Liver (tissue), 3 donors: ENCODE data around the gene KRTAP5-6.

Source experiments
- FOXA1 ChIP-seq: IDR thresholded peaks from 2 replicates; pipeline ENCODE4 v1.6.1; 2016; ENCODE audit warnings: antibody characterized with exemption
- GABPA ChIP-seq, 2 donors: IDR thresholded peaks in 1 of 2; conservative IDR thresholded peaks in 1 of 2; 2 replicates each; pipeline ENCODE4 v1.6.1; 2016; ENCODE audit warnings: antibody characterized with exemption in 2 of 2, mild to moderate bottlenecking in 1 of 2, moderate library complexity in 1 of 2
- HNF4G ChIP-seq: IDR thresholded peaks from 2 replicates; pipeline ENCODE4 v1.6.1; 2016; ENCODE audit warnings: antibody characterized with exemption
- MAX ChIP-seq: IDR thresholded peaks from 2 replicates; pipeline ENCODE4 v1.6.1; 2016; ENCODE audit warnings: antibody characterized with exemption
- REST ChIP-seq: IDR thresholded peaks from 2 replicates; pipeline ENCODE4 v1.6.1; 2016; ENCODE audit warnings: antibody characterized with exemption, mild to moderate bottlenecking
- SP1 ChIP-seq: IDR thresholded peaks from 2 replicates; pipeline ENCODE4 v1.6.1; 2018; ENCODE audit warnings: antibody characterized with exemption, mild to moderate bottlenecking
- YY1 ChIP-seq: IDR thresholded peaks from 2 replicates; pipeline ENCODE4 v1.6.1; 2016; ENCODE audit warnings: antibody characterized with exemption, mild to moderate bottlenecking
- TF ChIP-seq, protein P1 (sequence below): fragments of 150-350 bp; IDR thresholded peaks from 2 replicates; pipeline ENCODE4 v1.5.1; 2017; ENCODE audit warnings: improper control_type of control experiment, low read depth, low read length; ENCODE audit not compliant: missing input control
- TF ChIP-seq, protein P2 (sequence below): IDR thresholded peaks from 2 replicates; pipeline ENCODE4 v1.6.1; 2016; ENCODE audit warnings: antibody characterized with exemption
- donor health status: healthy.
- donor health status: healthy.

DNA sequence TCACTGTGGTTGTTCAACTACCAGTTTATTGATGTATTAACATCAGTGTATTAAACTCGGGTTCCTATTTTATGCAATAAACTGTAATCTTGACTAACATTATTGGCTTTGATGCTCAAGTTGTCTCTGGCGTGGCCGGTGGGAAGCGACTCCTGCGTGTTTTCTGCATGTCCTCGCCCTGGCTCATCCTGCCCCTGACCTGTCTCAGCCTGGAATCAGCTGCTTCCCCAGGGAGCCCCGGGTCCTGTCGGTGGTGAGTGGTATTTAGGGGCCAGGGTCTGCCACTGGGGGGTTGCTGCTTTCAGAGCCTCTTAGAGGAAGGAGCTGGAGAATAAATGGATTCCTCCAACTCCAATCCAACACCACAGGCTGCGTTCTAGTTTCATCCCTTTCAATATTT is 30.9 kb downstream of the KRTAP5-6 start:
- TF ChIP-seq, protein P1, sequence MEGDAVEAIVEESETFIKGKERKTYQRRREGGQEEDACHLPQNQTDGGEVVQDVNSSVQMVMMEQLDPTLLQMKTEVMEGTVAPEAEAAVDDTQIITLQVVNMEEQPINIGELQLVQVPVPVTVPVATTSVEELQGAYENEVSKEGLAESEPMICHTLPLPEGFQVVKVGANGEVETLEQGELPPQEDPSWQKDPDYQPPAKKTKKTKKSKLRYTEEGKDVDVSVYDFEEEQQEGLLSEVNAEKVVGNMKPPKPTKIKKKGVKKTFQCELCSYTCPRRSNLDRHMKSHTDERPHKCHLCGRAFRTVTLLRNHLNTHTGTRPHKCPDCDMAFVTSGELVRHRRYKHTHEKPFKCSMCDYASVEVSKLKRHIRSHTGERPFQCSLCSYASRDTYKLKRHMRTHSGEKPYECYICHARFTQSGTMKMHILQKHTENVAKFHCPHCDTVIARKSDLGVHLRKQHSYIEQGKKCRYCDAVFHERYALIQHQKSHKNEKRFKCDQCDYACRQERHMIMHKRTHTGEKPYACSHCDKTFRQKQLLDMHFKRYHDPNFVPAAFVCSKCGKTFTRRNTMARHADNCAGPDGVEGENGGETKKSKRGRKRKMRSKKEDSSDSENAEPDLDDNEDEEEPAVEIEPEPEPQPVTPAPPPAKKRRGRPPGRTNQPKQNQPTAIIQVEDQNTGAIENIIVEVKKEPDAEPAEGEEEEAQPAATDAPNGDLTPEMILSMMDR: no peak
- no peak for TF ChIP-seq MAX
- no peak for TF ChIP-seq GABPA (IDR thresholded peaks at IDR 0.05 in 1 of 2, conservative IDR thresholded peaks at IDR 0.05 in 1 of 2)
- no peak for TF ChIP-seq FOXA1
- no peak for TF ChIP-seq HNF4G
- TF ChIP-seq SP1: no peak
- no peak for TF ChIP-seq REST
- TF ChIP-seq, protein P2, sequence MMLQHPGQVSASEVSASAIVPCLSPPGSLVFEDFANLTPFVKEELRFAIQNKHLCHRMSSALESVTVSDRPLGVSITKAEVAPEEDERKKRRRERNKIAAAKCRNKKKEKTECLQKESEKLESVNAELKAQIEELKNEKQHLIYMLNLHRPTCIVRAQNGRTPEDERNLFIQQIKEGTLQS: no peak
- TF ChIP-seq YY1: no peak
